ENCODE measurements around the gene PRMT5. TPM values are rescaled to one million over a fixed set of nuclear protein-coding genes. Genes with fewer than 3 reads are reported as not detected.

The PRMT5 gene
- total RNA-seq, 4 donors from 2014 or later: 60.7 to 73.8 (median 63.2) TPM

DNA sequence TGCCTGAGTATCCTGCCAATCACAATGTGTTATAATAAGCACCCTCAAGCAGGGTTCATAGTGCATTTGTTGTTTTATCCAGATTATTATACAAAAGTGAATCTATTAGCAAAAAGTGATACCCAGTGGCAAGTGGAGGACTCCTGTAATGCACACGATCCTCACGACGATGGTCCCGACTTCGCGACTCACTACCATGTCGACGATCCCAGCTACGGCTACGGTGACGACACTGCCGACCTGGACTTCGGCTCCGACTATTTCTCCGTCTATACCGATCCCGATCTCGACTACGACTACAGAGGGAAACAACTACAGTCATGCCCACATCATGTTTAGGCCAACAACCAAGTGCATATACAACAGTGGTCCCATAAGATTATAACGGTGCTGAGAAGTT lies 23.1 kb downstream of the PRMT5 start:
- intact Hi-C loops (cut with DNase I): no loop called here
- 94 to 96% methylated on average over 20 of the region's 20 CpGs for WGBS, 2 donors
- Histone ChIP-seq H3K4me1 (no peaks in the 10 kb centered on the region), H3K27ac (no peak overlapping the region), H3K4me3 (replicated peaks in 1 of 3) (no peak overlapping the region), H3K9me3 (no peaks in the 10 kb centered on the region), H3K27me3 (no peaks in the 10 kb centered on the region), H3K36me3 (peaks cover 81 to 85% of the 10 kb centered on the region in 2 donors)
- DNase-seq: no peak
- TF ChIP-seq POLR2A (IDR thresholded peaks at IDR 0.05): no peak

DNA sequence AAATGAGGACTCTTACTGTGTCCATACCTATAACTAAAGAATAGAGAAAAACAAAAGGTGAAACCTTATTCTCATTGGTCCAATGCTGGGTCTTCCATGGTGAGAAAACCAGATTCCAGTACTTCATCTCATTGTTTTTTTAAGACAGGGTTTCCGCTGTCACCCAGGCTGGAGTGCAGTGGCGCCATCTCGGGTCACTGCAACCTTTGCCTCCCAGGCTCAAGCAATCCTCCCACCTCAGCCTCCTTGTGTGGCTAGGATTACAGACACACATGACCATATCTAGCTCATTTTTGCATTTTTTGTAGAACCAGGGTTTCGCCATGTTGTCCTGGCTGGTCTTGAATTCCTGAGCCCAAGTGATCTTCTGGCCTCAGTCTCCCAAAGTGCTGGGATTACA lies 23.5 kb downstream of the PRMT5 start:
- 91 to 93% methylated on average over 4 of the region's 4 CpGs for WGBS, 2 donors
- Histone ChIP-seq H3K4me1 (no peaks in the 10 kb centered on the region), H3K4me3 (replicated peaks in 1 of 3) (no peak overlapping the region), H3K27me3 (no peaks in the 10 kb centered on the region), H3K9me3 (no peaks in the 10 kb centered on the region), H3K27ac (no peak overlapping the region), H3K36me3 (peaks cover 86 to 90% of the 10 kb centered on the region in 2 donors)
- no peak for DNase-seq
- intact Hi-C loops (cut with DNase I): no loop called here
- TF ChIP-seq, protein P1, sequence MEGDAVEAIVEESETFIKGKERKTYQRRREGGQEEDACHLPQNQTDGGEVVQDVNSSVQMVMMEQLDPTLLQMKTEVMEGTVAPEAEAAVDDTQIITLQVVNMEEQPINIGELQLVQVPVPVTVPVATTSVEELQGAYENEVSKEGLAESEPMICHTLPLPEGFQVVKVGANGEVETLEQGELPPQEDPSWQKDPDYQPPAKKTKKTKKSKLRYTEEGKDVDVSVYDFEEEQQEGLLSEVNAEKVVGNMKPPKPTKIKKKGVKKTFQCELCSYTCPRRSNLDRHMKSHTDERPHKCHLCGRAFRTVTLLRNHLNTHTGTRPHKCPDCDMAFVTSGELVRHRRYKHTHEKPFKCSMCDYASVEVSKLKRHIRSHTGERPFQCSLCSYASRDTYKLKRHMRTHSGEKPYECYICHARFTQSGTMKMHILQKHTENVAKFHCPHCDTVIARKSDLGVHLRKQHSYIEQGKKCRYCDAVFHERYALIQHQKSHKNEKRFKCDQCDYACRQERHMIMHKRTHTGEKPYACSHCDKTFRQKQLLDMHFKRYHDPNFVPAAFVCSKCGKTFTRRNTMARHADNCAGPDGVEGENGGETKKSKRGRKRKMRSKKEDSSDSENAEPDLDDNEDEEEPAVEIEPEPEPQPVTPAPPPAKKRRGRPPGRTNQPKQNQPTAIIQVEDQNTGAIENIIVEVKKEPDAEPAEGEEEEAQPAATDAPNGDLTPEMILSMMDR (IDR thresholded peaks at IDR 0.05): no peak
- no peak for TF ChIP-seq POLR2A (IDR thresholded peaks at IDR 0.05)

DNA sequence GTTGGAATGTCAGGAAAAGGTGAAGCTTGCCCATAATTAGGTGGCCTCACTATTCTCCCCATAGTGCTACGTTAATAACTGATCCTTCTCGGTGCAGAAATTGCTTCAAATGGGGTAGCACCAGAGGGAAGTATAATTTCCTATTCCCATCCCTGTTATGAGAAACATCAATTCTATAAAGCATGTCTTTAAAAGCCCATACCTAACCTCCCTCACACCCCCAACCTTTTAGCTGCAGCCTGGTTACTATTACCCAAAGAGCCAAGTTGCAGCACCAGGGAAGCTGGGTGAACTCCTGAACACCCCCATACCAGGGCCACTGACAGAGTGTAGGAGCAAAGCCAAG lies 25.5 kb downstream of the PRMT5 start:
- Histone ChIP-seq H3K36me3 (peaks cover 77 to 80% of the 10 kb centered on the region in 2 donors), H3K27me3 (no peaks in the 10 kb centered on the region), H3K27ac (no peak overlapping the region), H3K4me1 (peaks cover 4 to 8% of the 10 kb centered on the region in 2 donors), H3K4me3 (replicated peaks in 1 of 3) (no peak overlapping the region), H3K9me3 (no peaks in the 10 kb centered on the region)
- DNase-seq: no peak
- WGBS, 2 donors: 95 to 96% methylated on average over 2 of the region's 2 CpGs
- no peak for TF ChIP-seq POLR2A (IDR thresholded peaks at IDR 0.05)
- TF ChIP-seq, protein P1 (IDR thresholded peaks at IDR 0.05): no peak
- intact Hi-C loops (cut with DNase I): no loop called here

DNA sequence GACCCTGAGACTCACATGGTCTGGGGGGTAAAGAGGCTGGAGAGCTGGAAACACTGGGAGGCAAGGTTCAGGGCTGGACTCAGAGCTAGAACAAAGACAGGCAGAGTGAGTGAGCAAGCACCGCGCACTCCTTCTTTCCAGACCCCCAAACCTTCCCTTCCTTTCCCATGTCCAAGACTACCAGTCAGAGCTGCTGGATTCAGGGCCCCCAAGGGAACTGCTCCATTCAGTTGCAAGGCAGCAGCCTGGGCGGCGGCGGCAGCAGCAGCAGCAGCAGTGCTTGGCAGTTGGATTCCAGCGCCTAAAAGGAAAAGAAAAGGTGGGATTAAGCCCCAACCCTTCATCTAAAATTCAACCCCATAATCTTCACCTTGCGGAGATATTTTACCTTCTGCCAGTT lies 27.4 kb downstream of the PRMT5 start:
- 94 to 96% methylated on average over 7 of the region's 7 CpGs for WGBS, 2 donors
- TF ChIP-seq, protein P1 (IDR thresholded peaks at IDR 0.05): no peak
- TF ChIP-seq POLR2A (IDR thresholded peaks at IDR 0.05): no peak
- Histone ChIP-seq H3K27ac (no peak overlapping the region), H3K4me3 (replicated peaks in 1 of 3) (no peak overlapping the region), H3K4me1 (peaks cover 4 to 8% of the 10 kb centered on the region in 2 donors), H3K27me3 (no peaks in the 10 kb centered on the region), H3K36me3 (peaks cover 60 to 61% of the 10 kb centered on the region in 2 donors), H3K9me3 (no peaks in the 10 kb centered on the region)
- intact Hi-C loops (cut with DNase I): no loop called here
- no peak for DNase-seq

DNA sequence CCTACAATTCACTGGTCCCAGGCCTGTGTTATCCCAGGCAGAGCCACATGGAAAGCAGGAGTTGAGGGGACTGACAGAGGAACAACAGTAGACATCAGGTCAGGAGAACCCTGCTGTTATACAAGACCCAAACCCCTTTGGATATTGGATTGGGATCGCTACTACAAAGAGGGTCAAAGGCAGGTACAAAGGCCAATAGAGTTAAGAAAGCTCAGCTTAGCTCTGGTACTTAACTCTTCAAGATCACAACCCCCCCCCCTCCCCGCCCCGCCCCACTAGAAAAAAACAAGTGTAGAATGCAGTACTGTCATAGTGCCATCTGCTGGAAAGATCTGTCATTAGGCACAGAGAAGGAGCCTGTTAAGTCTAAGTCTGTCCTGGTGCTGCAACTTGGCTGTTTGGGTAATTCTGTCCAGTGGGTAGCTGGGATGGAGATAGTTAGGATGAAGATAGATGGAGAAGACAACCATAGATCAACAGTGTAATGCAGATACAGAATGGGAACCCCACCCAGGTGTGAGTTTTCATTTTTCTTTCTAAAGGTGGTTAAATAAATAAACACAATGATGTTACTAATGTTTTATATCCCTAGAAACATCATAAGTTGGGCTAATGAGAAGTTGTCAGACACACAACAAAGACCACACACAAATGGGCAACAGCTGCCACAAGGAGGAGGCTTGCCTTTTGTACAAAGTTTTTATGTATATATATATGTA lies 28.9 kb downstream of the PRMT5 start:
- H3K4me1 ChIP-seq: peaks cover 7 to 15% of the 10 kb centered on the region in 2 donors
- intact Hi-C loops (cut with DNase I): no loop called here
- peak; percentile 35 to 50 for DNase-seq
- WGBS, 2 donors: 15 to 20% methylated on average over 3 of the region's 3 CpGs
- TF ChIP-seq, protein P1 (IDR thresholded peaks at IDR 0.05): peak in 4 of 6 experiments; percentile 42 to 70 (median 50)
- no peak for TF ChIP-seq POLR2A (IDR thresholded peaks at IDR 0.05)
- H3K36me3 ChIP-seq: peaks cover 45% of the 10 kb centered on the region in 2 donors
- no peaks in the 10 kb centered on the region for H3K27me3 ChIP-seq
- H3K27ac ChIP-seq: peak overlapping the region in 1 of 3 donors; percentile 34
- H3K4me3 ChIP-seq (replicated peaks in 1 of 3): no peak overlapping the region
- no peaks in the 10 kb centered on the region for H3K9me3 ChIP-seq
